ENCODE results near the gene GIMAP5.

The GIMAP5 gene

DNA sequence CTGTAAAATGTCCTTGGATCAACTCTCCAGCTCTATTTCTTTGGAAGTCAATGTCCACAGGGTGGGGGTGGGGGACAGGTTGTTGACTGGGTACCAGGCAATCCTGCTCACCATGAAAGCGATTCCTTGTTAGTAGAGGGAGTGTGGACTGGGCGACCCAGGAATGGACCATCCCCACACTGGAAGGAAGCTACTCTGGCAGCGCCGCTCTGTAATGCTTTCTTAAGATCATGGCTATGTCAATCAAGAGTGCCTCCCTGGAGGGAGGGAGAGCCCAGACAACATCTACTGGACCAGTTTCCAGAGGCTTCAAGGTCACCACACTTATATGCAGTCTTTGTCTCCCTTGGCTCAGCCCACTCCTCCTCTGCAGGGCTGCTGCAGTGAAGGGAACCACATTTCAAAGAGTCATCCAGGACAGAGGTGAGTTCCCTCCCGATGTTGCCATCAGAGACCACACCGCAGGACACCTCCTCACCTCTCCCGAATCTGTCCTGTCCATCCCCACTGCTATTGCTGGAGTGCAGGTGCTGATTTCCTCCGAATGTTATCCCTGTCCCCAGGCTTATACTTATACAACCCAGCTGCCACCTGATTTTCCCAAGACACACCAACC, 6.9 kb downstream of the GIMAP5 start:
- Histone ChIP-seq H3K4me2 (ENCODE audit: low read length) (no peak overlapping the region), H3K36me3 (ENCODE audit: control insufficient read depth, low read length) (no peaks in the 10 kb centered on the region), H3K4me3 (ENCODE audit: low read length) (no peak overlapping the region), H3K79me2 (ENCODE audit: control insufficient read depth, low read length) (no peaks in the 10 kb centered on the region), H3K27me3 (ENCODE audit: control insufficient read depth, low read length) (peaks cover under 1% of the 10 kb centered on the region; the same call in 1 of the 2 replicates), H3K9me3 (ENCODE audit: control insufficient read depth, insufficient read depth, low read length) (no peaks in the 10 kb centered on the region), H3F3A (ENCODE audit: control insufficient read depth, insufficient read depth) (no peaks in the 10 kb centered on the region), H4K20me1 (ENCODE audit: control insufficient read depth, insufficient read depth, low read depth, low read length) (no peaks in the 10 kb centered on the region), H3K27ac (ENCODE audit: low read depth, low read length) (no peak overlapping the region), H3K9me2 (replicated peaks; ENCODE audit: control insufficient read depth, low read length) (no peaks in the 10 kb centered on the region), H3K4me1 (ENCODE audit: control insufficient read depth, low read length) (no peaks in the 10 kb centered on the region)
- TF ChIP-seq CTCF (IDR thresholded peaks at IDR 0.05; ENCODE audit: low read depth, low read length, poor library complexity, severe bottlenecking) (no peak), EZH2phosphoT487 (IDR thresholded peaks at IDR 0.05; ENCODE audit: borderline replicate concordance, low read length) (no peak)

- no peak overlapping the region for H3K4me2 ChIP-seq (ENCODE audit: low read length)
- H3F3A ChIP-seq (ENCODE audit: control insufficient read depth, insufficient read depth) = no peaks in the 10 kb centered on the region
- H3K4me1 ChIP-seq (ENCODE audit: control insufficient read depth, low read length) = no peaks in the 10 kb centered on the region
- no peaks in the 10 kb centered on the region for H3K79me2 ChIP-seq (ENCODE audit: control insufficient read depth, low read length)
- H3K4me3 ChIP-seq (ENCODE audit: low read length) = no peak overlapping the region
- H3K36me3 ChIP-seq (ENCODE audit: control insufficient read depth, low read length) = no peaks in the 10 kb centered on the region
- H3K27me3 ChIP-seq (ENCODE audit: control insufficient read depth, low read length) = no peaks in the 10 kb centered on the region
- TF ChIP-seq EZH2phosphoT487 (IDR thresholded peaks at IDR 0.05; ENCODE audit: borderline replicate concordance, low read length) = no peak
- TF ChIP-seq CTCF (IDR thresholded peaks at IDR 0.05; ENCODE audit: low read depth, low read length, poor library complexity, severe bottlenecking) = no peak
- H3K9me2 ChIP-seq (replicated peaks; ENCODE audit: control insufficient read depth, low read length) = no peaks in the 10 kb centered on the region
- no peaks in the 10 kb centered on the region for H3K9me3 ChIP-seq (ENCODE audit: control insufficient read depth, insufficient read depth, low read length)
- H3K27ac ChIP-seq (ENCODE audit: low read depth, low read length) = no peak overlapping the region
- H4K20me1 ChIP-seq (ENCODE audit: control insufficient read depth, insufficient read depth, low read depth, low read length) = no peaks in the 10 kb centered on the region
Observed at GRCh38 chr7:150745086-150745485, 7.9 kb downstream of the GIMAP5 start.

DNA sequence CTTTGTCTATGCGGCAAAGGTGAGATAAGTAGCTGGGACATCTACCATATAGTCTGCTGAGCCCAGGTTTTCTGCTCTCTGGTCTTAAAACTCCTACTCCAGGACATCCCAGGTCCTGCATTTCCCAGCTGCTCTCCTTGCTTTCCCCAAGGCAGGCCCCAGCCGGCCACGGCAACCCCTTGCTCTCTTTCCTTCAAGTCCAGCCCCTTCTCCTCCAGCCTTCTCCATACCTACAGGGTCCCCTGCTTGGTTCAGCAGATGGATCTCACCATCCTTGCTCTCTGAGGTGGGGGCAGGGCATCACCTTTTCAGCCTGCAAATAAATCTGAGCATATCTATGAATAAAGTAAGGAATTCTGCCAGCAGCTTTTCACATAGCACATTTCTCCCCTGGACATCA, 8.7 kb downstream of the GIMAP5 start:
- Histone ChIP-seq H3K27ac (ENCODE audit: low read depth, low read length) (no peak overlapping the region), H4K20me1 (ENCODE audit: control insufficient read depth, insufficient read depth, low read depth, low read length) (no peaks in the 10 kb centered on the region), H3K4me3 (ENCODE audit: low read length) (no peak overlapping the region), H3K4me1 (ENCODE audit: control insufficient read depth, low read length) (no peaks in the 10 kb centered on the region), H3K36me3 (ENCODE audit: control insufficient read depth, low read length) (no peaks in the 10 kb centered on the region), H3F3A (ENCODE audit: control insufficient read depth, insufficient read depth) (no peaks in the 10 kb centered on the region), H3K27me3 (ENCODE audit: control insufficient read depth, low read length) (no peaks in the 10 kb centered on the region), H3K9me2 (replicated peaks; ENCODE audit: control insufficient read depth, low read length) (no peaks in the 10 kb centered on the region), H3K4me2 (ENCODE audit: low read length) (no peak overlapping the region), H3K79me2 (ENCODE audit: control insufficient read depth, low read length) (no peaks in the 10 kb centered on the region), H3K9me3 (ENCODE audit: control insufficient read depth, insufficient read depth, low read length) (no peaks in the 10 kb centered on the region)
- TF ChIP-seq EZH2phosphoT487 (IDR thresholded peaks at IDR 0.05; ENCODE audit: borderline replicate concordance, low read length) (no peak), CTCF (IDR thresholded peaks at IDR 0.05; ENCODE audit: low read depth, low read length, poor library complexity, severe bottlenecking) (no peak)
